ENCODE results near the gene ABCF2. TPM values are rescaled to one million over a fixed set of nuclear protein-coding genes. Genes with fewer than 3 reads are reported as not detected.

The ABCF2 gene
- total and polyA plus RNA-seq, 2 donors (not counting 1 experiment from before 2014, with no cell fraction given) = 16.1 to 30.2 TPM

DNA sequence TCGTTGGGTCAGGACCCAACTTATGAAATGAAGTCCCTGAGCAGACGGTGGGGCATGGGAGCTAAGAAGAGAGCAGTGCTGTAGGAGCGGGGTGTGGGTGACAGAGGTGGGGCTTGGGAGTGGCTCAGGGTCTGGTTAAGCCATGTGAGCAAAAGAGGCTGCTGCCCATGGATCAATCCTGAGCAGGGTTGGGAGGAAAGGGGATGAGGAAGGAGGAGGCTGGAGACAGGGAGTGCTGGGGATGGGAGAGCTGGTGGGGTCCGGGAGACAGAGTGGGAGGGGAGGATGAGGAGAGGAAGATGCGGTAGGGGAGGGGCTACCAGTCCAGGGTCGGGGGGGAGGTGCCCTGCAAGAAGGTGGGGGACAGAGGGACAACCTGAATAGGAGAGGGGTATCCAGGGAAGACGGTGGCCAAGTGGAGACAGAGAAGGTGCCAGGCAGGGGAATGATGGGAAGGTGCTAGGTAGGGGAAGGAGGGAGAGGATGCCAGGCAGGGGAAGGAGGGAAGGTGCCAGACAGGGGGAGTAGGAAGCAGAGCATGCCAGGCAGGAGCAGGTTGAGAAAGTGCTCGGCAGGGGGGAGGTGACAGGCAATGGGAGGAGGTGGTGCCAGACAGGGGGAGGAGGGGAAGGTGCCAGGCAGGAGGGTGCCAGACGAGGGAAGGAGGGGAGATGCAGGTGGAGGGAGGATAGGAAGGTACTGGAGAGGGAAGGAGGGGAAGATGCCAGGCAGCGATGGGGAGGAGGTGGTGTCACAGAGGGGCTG is 49.0 kb upstream of the ABCF2 start:
- Histone ChIP-seq H3K9me3 (ENCODE audit: control extremely low read depth in 1 of 3, control insufficient read depth in 2 of 3, insufficient read depth in 1 of 3, low read length in 2 of 3) (peaks cover 0 to 3% (median 0%) of the 10 kb centered on the region in 3 donors), H3K36me3 (replicated peaks in 1 of 2; ENCODE audit: control extremely low read depth in 1 of 2, control insufficient read depth in 1 of 2, extremely low read depth in 1 of 2, insufficient read depth in 2 of 2, low read length in 1 of 2) (no peaks in the 10 kb centered on the region), H3K27ac (ENCODE audit: low read length in 2 of 2) (no peak overlapping the region), H3K79me2 (ENCODE audit: control insufficient read depth, insufficient read depth, low read length) (no peaks in the 10 kb centered on the region), H2AFZ (ENCODE audit: insufficient read depth, low read depth, low read length, poor library complexity, severe bottlenecking) (peak overlapping the region; percentile 71), H4K20me1 (ENCODE audit: control insufficient read depth, insufficient read depth, low read length, poor library complexity, severe bottlenecking) (no peaks in the 10 kb centered on the region), H3K4me2 (replicated peaks; ENCODE audit: low read depth, low read length, poor library complexity, severe bottlenecking) (peak overlapping the region; percentile 69), H3K4me1 (ENCODE audit: control insufficient read depth in 2 of 2, insufficient read depth in 2 of 2, low read length in 2 of 2) (peaks cover 4 to 11% of the 10 kb centered on the region in 2 donors), H3K9ac (ENCODE audit: low read length) (no peak overlapping the region), H3K4me3 (ENCODE audit: control extremely low read depth in 1 of 5, extremely low read depth in 1 of 5, insufficient read depth in 1 of 5, low read depth in 2 of 5, low read length in 4 of 5) (no peak overlapping the region), H3K27me3 (replicated peaks in 1 of 4; ENCODE audit: control extremely low read depth in 1 of 4, control insufficient read depth in 3 of 4, insufficient read depth in 4 of 4, low read length in 3 of 4) (peaks cover 0 to 37% (median 5%) of the 10 kb centered on the region in 4 experiments)
- ATAC-seq (ENCODE audit: low read depth) (no peak), DNase-seq (no peak)
- POLR2A ChIA-PET = no interaction called here
- H3K27me3 Mint-ChIP-seq = peaks cover 48% of the 10 kb centered on the region
- H3K4me3 Mint-ChIP-seq = peak overlapping the region; percentile 57
- CTCF ChIA-PET = no interaction called here
- no peak for TF ChIP-seq EZH2 (IDR thresholded peaks at IDR 0.05; ENCODE audit: borderline replicate concordance, insufficient read depth, low read depth, low read length, poor library complexity, severe bottlenecking)
- TF ChIP-seq, protein P1, sequence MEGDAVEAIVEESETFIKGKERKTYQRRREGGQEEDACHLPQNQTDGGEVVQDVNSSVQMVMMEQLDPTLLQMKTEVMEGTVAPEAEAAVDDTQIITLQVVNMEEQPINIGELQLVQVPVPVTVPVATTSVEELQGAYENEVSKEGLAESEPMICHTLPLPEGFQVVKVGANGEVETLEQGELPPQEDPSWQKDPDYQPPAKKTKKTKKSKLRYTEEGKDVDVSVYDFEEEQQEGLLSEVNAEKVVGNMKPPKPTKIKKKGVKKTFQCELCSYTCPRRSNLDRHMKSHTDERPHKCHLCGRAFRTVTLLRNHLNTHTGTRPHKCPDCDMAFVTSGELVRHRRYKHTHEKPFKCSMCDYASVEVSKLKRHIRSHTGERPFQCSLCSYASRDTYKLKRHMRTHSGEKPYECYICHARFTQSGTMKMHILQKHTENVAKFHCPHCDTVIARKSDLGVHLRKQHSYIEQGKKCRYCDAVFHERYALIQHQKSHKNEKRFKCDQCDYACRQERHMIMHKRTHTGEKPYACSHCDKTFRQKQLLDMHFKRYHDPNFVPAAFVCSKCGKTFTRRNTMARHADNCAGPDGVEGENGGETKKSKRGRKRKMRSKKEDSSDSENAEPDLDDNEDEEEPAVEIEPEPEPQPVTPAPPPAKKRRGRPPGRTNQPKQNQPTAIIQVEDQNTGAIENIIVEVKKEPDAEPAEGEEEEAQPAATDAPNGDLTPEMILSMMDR (IDR thresholded peaks at IDR 0.05) = no peak
- H3K9me3 Mint-ChIP-seq (ENCODE audit: insufficient read depth) = no peaks in the 10 kb centered on the region
- H3K27ac Mint-ChIP-seq = no peak overlapping the region
- intact Hi-C loops (cut with micrococcal nuclease) = no loop called here
- H3K4me1 Mint-ChIP-seq = peaks cover 10% of the 10 kb centered on the region
- WGBS (ENCODE audit: insufficient coverage) = 42% methylated on average over 10 of the region's 10 CpGs
